ENCODE measurements around the gene NFE2.

NFE2 gene

DNA sequence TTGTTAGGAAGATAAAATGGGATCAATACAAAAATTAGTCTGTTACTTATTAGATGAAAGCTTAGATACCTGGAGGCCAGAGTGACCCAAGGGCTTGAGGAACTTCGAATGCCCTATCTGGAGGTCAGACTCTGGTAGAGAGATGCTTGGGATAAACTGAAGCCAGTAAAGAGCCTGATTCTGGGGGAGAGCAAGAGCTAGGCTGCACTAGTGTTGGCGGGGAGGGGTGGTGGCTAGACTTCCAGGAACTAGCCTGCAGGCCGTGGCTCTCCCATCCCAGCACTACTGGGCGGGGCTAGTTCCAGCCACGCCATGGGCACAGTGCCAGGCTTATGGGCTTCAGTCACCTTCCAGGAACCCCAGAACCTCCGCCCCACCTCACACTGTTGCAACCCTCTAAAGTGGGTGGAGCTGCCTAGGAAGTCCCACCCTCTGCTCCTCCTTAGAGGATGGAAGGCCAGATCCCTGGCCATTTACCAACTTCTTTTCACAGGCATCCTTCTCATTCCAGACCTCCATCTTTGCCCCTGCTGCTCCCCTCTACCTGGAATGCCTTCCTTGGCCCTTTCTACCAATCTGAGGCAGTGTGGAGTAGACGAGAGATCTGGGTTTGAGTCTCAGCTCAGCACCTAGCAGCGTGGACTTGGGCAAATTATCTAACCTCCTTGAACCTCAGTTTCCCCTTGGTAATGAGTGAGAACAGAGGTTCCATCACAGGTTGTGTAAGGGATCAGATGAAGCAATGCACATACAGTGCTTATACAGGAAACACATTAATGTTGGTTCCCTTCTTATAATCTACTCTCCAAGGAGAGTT is 6.3 kb upstream of the NFE2 start:
- DNase-seq (ENCODE audit: extremely low read depth in 1 of 2, low read depth in 1 of 2): peak in 1 of 2 donors; percentile 26

DNA sequence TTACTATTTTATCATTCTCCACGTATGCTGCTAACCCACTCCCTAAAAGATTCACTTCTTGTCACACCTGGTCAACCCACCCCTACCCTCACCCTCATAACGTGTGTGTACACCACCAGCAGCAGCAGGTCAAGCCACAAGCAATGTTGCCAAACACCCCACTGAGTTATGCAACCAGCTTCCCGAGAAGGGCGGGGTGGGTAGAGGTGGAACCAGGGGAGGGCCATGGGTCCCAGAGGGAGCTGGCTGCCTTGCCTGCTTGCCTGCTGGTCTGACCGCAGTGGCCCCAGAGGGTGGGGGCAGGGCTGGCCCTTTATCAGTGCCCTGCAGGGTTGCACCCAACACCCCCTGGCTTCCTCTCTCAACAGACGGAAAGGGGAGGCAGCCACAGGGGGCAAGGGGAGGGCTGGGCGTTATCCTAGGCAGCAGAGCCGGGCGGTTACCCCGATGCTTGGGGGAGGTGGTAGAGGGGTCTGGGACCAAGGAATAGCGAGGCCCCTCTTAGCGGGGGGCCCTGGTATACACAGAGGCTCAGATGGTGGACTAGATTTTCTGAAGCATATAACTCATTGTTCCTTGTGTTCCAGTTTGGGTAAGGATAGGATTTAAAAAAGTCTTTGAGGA is 3.5 kb upstream of the NFE2 start:
- DNase-seq (ENCODE audit: extremely low read depth in 1 of 2, low read depth in 1 of 2): no peak

DNA sequence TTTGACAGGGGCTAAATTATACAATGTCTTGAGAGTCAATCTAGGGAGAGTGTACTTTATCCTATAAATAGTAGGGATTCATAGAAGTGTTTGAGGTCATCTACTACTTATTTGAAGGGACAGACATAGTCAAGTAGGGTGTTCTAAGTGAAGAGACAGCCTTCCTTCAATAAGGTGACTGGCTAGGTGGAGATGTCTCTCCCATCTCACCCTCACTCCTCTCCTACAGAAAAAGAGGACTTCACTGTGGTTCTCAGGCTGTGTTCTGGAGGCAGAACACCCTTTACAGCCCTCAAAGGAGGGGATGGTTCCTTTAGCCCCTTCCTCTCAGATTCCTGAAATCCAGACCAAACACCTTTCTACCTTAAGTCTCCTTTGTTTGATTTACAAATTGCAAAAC is 2.8 kb upstream of the NFE2 start:
- no peak for DNase-seq (ENCODE audit: extremely low read depth in 1 of 2, low read depth in 1 of 2)

DNA sequence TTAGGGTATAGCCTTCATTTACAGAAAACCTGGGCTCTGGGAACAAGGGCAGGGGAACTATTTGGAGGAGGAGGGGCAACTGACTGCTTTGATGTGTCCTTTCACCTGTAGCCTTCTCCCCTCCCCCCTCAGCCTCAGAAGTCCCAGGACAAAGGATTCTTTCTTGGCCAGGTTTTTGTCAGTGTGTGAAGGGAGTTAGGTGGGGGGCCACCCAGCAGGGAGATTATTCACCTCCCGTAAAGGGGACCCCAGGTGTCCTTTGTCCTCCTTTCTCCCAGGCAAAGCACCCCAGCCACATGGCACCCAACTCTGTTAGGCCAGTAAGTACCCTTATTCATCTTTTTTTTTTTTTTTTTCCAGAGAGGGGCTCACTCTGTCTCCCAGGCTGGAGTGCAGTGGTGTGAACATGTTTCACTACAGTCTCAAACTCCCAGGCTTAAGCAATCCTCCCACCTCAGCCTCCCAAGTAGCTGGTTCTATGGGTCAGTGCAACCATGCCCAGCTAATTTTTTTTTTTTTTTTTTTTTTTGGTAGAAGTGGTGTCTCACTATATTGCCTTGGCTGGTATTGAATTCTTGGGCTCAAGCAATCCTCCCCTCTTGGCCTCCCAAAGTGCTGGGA is 723 bp upstream of the NFE2 start:
- DNase-seq (ENCODE audit: extremely low read depth in 1 of 2, low read depth in 1 of 2): no peak

DNA sequence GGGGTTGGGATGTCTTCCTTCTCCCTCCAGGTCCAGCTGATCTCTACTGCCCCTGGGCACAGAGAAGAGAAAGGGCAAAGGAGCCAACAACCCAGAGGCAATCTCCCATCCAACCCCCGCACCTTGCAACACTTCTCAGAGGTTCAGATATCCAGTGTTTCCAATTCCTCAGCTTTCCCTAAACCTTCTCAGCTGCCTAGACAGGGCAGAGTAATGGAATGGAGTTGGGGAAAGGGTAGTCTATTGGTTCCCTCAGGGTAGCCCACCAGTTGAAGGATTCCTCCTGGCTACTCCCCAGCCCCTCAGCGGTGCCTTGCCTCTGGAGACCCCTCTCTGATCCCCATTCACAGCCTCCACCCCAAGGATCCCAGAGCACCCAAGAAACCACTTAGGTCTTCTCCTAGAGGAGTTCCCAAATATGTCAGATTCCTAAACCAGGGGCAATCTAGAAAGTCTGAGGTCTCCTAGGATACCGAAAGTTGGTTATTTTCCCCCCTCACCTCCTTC is 537 bp downstream of the NFE2 start:
- DNase-seq (ENCODE audit: extremely low read depth in 1 of 2, low read depth in 1 of 2): no peak

DNA sequence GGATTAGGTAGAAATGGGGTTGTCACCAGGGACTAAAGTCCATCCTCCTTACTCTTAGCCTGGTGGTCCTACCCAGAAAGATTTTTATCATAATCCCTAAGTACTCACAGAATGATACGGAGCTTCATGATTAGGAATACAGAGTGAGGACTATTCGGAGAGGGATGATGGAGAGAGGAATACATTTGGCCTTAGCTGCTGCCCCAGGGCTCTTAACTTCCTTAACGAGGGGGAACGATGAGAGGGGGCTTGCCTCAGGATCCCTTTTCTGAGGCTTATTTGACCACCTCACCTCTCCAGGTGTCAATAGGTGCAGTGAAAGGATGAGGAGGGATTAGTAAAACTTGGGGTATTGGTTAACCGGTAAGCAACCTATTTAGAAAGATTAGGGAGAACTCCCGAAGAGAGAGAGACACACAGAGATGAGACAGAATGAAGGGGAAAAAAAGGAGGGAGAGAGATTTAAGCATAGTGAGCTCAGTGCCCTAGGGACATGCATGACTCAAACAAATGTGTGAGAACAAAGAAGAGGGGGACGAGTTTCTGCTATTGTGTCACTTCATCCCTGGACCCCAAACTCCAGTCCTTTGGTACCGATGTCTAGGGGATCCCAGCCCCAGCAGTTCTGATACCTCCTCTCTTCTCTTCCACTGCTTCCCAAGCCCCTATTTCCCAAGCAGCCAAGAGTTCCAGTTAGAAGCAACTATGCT is 1.1 kb downstream of the NFE2 start:
- DNase-seq (ENCODE audit: extremely low read depth in 1 of 2, low read depth in 1 of 2): no peak

DNA sequence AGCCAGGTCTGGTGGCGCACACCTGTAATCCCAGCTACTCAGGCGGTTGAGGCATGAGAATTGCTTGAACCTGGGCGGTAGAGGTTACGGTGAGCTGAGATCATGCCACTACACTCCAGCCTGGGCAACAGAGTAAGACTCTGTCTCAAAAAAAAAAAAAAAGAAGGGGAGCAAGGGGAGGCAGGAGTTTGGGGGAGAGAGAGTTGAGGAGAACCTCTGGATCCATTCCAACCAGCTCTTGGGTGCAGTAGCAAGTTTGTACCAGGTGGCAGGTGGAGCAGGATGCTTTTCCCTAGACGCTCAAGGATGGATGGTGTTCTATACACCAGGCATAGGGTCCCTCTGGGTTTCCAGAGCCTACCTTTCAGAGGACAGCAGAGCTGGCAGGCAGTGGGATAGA is 1.9 kb downstream of the NFE2 start:
- DNase-seq (ENCODE audit: extremely low read depth in 1 of 2, low read depth in 1 of 2): no peak

DNA sequence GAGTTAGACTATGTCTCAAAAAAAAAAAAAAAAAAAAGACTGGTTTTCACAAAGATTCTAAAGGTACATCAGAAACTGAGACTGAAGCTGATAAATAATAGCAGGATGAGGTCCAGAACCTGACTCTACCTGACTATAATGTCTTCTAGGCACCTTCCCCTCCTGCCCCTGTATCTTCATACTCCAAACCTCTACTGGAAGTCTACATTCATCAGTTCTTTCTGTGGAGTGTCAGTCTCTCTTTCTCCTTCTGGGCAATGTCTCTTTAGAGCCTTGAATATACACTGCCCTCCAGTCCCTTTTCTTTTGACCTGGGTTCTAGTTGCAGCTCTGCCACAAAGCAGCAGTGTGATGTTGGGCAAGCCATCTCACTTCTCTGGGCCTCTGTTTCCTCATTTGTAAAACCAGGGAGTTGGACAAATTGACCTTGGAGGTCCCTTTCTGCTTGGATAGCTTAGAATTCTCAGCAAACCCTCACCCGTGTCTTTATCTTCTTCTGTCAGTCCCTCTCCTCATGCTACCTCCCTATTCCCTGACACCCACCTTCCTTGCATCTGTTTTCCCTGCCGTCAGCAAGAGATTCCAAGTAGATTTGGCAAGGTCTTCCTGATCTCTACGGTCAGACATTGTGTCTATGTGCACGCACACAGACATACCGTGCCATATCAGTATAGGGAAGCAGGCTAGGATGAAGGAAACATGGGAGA is 4.3 kb downstream of the NFE2 start:
- no peak for DNase-seq (ENCODE audit: extremely low read depth in 1 of 2, low read depth in 1 of 2)

DNA sequence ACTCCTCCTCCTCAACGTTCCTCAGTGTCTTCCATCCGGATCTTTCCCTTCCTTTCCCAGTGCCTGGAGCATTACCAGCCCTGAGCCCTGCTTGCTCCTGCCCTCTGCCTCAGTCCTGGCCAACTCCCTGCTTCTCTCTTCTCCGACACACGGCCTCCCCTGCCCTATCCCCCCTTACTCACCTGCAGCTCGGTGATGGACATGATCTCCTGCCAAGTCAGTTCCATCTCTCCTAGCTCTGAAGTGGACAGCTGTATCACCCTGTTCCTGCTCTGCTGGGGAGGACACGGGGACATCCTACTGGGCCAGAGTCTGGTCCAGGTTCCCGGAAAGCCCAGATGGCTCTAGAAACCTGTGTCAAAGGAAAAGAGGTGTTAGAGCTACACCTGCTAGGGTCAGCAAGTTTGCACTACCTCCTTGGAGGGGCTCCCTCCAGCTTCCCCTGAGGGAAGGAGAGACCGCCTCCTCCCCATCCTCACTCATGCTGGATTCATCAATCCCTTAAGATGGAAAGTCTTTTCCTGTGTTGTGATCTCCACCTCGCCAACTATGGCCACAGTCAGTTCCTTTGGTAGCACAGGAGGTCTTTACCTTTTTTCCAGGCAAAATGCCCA is 5.8 kb downstream of the NFE2 start:
- DNase-seq (ENCODE audit: extremely low read depth in 1 of 2, low read depth in 1 of 2): no peak

DNA sequence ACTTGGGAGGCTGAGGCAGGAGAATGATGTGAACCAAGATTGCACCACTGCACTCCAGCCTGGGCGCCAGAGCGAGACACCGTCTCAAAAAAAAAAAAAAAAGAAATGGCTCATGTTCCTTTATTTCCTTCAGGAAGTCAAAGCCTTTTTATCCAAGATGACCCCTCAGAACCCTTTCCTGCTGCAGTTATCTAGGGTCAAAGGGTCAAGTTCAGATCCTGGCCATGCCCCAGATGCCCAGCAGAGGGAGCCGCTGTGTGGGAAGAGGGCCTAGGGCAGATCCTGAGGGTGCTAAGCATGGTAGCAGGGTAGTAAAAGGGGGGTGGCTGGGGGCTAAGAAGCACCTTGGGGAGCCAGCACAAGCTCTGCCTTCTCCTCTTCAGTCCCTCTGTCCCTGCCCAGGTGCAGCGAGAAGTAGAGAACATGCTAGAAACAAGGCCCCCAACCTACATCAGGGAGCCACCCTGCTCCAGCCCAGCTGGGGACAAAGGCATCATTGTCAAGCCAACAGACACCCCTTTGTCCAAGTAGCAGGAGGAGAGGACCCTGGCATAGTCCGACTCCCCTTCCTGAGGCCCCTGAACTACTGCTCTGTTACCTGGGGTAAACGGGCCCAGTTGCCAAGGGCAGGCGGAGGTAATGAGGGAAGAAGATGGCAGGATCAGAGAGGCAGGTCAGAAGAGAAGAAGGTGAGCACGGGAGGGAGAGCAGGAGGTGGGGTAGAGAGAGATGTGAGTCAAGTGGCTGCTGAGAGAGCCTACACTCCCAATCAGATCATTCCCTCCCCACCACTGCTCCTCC is 6.5 kb downstream of the NFE2 start:
- peak in 1 of 2 donors; percentile 50 for DNase-seq (ENCODE audit: extremely low read depth in 1 of 2, low read depth in 1 of 2)

DNA sequence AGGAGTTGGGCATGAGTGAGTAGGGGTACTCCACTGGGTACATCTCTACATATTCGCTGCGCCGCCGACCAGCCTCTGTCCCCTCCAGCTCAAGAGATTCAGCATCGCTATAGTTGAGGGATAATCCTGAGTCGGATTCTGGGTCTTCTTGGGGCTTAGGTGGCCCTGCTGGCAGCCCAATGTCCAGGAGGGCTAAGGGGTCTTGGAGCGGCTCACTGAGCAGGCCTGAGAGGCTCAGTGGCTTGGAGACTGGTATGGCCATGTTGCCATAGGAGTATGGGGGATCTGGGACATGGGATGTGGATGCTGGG is 7.9 kb downstream of the NFE2 start:
- no peak for DNase-seq (ENCODE audit: extremely low read depth in 1 of 2, low read depth in 1 of 2)

DNA sequence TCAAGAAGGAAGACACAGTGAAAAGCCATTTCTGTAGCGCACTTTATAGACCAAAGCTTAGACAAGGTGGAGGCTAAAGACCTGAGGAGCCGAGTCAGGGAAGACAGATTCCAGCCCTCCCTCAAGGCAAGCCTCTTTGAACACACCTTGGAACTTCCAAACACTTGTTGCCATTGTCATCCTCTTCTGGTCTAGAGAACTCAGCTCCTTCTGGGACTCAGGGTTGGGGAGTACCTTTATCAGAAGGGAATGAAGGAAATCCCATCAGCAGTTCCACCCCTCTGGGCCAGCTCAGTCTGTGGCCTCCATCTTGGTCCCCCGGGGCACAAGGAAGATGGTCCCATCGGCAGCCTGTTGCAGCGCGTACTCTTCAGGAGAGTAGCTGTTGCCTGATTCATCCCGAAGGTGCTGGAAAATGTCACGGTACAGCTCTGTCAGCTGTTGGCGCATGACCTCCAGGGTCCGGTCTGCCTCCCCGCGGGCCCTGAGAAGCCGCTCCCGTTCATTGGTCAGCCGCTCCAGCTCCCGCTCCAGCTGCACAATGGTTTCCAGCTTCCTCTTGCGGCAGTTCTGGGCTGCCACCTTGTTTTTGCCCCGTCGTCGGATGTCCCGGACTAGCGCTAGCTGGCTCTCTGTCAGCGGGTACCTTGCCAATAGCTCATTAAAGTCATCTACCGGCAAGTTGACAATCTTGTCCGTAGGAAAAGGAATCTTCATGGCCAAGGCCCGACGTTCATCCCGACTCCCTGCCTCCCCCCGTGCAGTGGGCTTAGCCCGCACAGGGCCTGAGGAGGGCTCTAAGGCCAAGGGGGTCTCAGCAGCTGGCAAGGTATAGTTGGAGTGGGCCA is 8.5 kb downstream of the NFE2 start:
- no peak for DNase-seq (ENCODE audit: extremely low read depth in 1 of 2, low read depth in 1 of 2)

DNA sequence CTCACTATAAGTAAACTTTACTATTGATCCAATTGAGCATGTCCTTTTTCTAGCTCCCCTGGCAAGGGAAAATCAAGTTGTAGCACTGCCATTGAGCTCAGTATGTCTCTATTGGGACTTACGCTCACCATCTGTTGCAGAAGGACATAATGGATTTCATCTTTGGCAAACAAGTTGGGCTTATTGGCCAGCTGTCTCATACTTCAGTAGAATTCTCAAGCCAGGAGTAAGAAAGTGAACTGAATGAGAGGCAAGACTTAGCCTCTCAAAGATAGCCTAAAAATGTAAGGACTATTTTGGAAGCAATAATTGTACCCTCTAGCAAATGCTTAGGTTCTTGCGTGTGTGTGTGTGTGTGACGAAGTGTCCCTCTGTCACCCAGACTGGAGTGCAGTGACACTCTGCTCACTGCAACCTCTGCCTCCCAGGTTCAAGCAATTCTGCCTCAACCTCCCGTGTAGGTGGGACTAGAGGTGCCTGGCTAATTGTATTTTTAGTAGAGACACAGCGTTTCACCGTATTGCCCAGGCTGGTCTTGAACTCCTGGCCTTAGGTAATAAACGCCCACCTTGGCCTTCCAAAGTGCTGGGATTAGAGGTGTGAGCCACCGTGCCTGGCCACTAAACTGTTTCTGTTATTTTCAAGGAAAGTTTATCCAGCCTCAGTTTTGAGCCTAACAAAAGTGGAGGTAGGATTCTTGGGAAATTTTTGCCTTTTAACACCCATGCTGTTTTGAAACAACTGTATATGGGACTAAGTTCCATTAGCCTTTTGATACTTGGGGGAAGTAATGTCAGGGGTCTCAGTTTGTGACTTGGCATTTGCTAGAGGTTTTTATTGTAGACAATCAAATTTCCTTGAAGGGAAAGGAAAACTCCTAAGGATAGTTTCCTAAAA is 13.3 kb downstream of the NFE2 start:
- no peak for DNase-seq (ENCODE audit: extremely low read depth in 1 of 2, low read depth in 1 of 2)

DNA sequence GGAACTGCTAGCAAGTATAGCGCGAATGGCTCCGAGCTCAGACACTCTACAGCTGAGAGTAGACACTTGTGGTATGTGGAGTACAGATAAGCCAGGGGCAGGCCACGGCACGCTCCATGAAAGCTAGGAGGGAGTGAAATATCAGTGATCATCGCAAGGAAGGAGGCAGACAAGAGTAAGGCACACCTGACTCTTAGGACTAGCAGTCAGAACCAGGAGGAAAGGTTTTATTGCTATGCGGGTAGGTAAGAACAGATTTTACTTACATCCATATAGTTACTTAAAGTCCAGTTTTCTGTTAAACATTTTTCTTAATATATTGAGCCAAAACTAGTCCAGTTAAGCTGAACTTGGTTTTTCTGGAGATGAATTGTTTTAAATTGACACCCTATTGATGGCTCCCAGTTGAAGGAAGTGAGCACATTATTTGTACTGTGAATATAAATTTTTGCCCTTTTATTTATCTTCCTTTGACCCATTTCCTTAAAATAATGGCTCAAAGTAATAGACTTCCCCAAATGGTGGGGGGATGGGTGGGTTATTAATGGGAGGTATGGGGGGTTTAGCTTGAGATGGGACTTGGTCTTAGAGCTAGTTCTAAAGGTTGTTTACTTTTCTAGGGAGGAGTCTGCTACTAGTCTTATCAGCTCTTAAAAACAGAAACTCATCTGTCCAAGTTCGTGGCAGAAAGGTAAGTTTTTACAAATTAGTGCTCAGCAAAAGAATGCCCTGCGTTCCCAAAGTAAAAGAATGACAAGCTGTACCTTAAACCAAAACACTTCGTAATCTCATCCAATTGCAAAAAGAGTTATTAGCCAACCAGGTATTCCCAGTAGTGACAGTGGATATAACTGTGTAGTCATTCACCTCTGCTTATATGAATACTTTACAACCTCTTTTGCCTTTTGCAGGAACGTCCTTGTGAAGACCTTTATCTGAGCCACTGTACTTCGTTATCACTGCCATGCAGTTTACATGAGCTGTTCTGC is 14.5 kb downstream of the NFE2 start:
- no peak for DNase-seq (ENCODE audit: extremely low read depth in 1 of 2, low read depth in 1 of 2)

DNA sequence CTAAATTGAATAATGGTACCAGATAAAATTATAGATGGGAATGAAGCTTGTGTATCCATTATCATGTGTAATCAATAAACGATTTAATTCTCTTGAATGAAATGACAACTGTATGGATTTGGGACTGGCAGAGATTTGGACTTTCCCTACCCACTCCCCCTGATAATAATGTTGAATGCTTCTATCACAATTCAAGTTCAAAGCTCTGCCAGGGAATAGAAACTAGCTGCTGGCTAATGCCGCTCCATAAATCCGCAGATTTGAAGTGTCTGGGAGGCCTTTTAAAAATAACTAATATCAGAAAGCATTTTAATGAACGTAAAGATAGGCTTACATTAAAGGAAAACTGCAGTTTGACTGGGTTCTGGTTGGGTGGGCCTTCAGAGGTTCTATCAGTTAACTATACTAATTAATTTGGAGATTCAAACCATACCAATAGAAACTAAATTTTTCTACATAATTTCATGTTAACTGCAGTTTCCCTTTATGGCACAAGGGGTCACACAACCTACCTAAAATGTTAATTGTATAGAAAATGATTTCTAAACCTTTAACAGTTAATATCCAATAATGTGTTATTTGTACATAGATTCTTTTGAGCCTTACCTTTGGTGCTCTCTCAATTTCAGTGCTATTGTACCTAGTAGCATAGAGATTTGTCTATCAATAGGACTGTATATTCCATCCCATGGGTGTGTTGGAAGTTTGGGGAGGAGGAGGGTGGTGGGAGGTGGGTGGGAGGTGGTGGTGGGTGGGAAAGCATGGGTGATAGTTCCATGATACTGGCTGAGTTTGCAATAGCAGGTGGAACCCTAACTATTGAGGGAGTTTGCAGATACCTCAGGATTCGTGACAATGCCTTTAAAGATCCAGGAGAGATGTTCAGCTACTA is 15.4 kb downstream of the NFE2 start:
- no peak for DNase-seq (ENCODE audit: extremely low read depth in 1 of 2, low read depth in 1 of 2)

All from stimulated activated CD8-positive, alpha-beta memory T cell treated with anti-CD3 and anti-CD28 coated beads, Interleukin-7, amount 100 ng/mL, for 48 hours (primary cell).